ENCODE measurements around the gene WDR47.

Gene WDR47

GRCh38 chr1:109080441-109081082 is 38.7 kb upstream of the WDR47 start:
- Histone ChIP-seq H3K4me1 (peaks cover 11% of the 10 kb centered on the region), H3K9ac (no peak overlapping the region), H4K20me1 (no peaks in the 10 kb centered on the region), H3K27ac (no peak overlapping the region), H3K36me3 (no peaks in the 10 kb centered on the region), H3K27me3 (no peaks in the 10 kb centered on the region), H3K4me2 (no peak overlapping the region), H3K4me3 (no peak overlapping the region), H3K9me3 (no peaks in the 10 kb centered on the region)
- no peak for TF ChIP-seq Cebpa-rat (IDR thresholded peaks at IDR 0.05)

GRCh38 chr1:109079240-109079622 is 37.3 kb upstream of the WDR47 start:
- Histone ChIP-seq H3K4me3 (no peak overlapping the region), H3K9me3 (no peaks in the 10 kb centered on the region), H3K27ac (no peak overlapping the region), H3K27me3 (no peaks in the 10 kb centered on the region), H3K36me3 (no peaks in the 10 kb centered on the region), H3K4me2 (no peak overlapping the region), H3K4me1 (peaks cover 19% of the 10 kb centered on the region), H4K20me1 (no peaks in the 10 kb centered on the region), H3K9ac (no peak overlapping the region)
- TF ChIP-seq Cebpa-rat (IDR thresholded peaks at IDR 0.05) = no peak

- peaks cover 19% of the 10 kb centered on the region for H3K4me1 ChIP-seq
- no peaks in the 10 kb centered on the region for H3K27me3 ChIP-seq
- no peak overlapping the region for H3K4me3 ChIP-seq
- H3K27ac ChIP-seq = no peak overlapping the region
- peaks cover 5% of the 10 kb centered on the region for H3K9me3 ChIP-seq
- peaks cover 7% of the 10 kb centered on the region for H3K36me3 ChIP-seq
- H4K20me1 ChIP-seq = no peaks in the 10 kb centered on the region
- no peak overlapping the region for H3K9ac ChIP-seq
- no peak overlapping the region for H3K4me2 ChIP-seq
- no peak for TF ChIP-seq Cebpa-rat (IDR thresholded peaks at IDR 0.05)
Observed at GRCh38 chr1:109078317-109078716, 36.4 kb upstream of the WDR47 start.

- peak within 1 kb of the TSS; percentile 81 for H3K4me2 ChIP-seq
- H3K27me3 ChIP-seq = no peaks in the 10 kb centered on the region
- no peak for TF ChIP-seq Cebpa-rat (IDR thresholded peaks at IDR 0.05)
- peak within 1 kb of the TSS; percentile 72 for H3K4me3 ChIP-seq
- 0 out of 2 replicates have a peak, but pooled peaks cover 2% of the 10 kb centered on the region for H4K20me1 ChIP-seq
- peaks cover 5% of the 10 kb centered on the region for H3K9me3 ChIP-seq
- H3K27ac ChIP-seq = peak within 1 kb of the TSS; percentile 95
- peaks cover 19% of the 10 kb centered on the region for H3K4me1 ChIP-seq
- peaks cover 24% of the 10 kb centered on the region for H3K36me3 ChIP-seq
- peak within 1 kb of the TSS; percentile 86 for H3K9ac ChIP-seq
Observed at GRCh38 chr1:109075531-109076490, 33.9 kb upstream of the WDR47 start, which contains the start of gene TAF13. TAF13 (minus strand) TSS chr1:109076003; CDS start chr1:109075947, 56 bp downstream.

- Histone ChIP-seq H3K9me3 (peaks cover 5% of the 10 kb centered on the region), H3K27me3 (no peaks in the 10 kb centered on the region), H3K4me3 (no peak overlapping the region), H3K36me3 (peaks cover 77% of the 10 kb centered on the region), H3K4me1 (no peaks in the 10 kb centered on the region), H3K9ac (no peak overlapping the region), H4K20me1 (0 out of 2 replicates have a peak, but pooled peaks cover 10% of the 10 kb centered on the region), H3K27ac (no peak overlapping the region), H3K4me2 (no peak overlapping the region)
- TF ChIP-seq Cebpa-rat (IDR thresholded peaks at IDR 0.05) = no peak
Observed at GRCh38 chr1:109069294-109069693, 27.4 kb upstream of the WDR47 start.

GRCh38 chr1:109067883-109068282 is 26.0 kb upstream of the WDR47 start:
- H3K27ac ChIP-seq = no peak overlapping the region
- no peaks in the 10 kb centered on the region for H3K9me3 ChIP-seq
- H3K9ac ChIP-seq = no peak overlapping the region
- no peaks in the 10 kb centered on the region for H3K4me1 ChIP-seq
- H3K36me3 ChIP-seq = peaks cover 80% of the 10 kb centered on the region
- no peak overlapping the region for H3K4me3 ChIP-seq
- H4K20me1 ChIP-seq = 0 out of 2 replicates have a peak, but pooled peaks cover 10% of the 10 kb centered on the region
- no peak for TF ChIP-seq Cebpa-rat (IDR thresholded peaks at IDR 0.05)
- no peak overlapping the region for H3K4me2 ChIP-seq
- H3K27me3 ChIP-seq = no peaks in the 10 kb centered on the region

GRCh38 chr1:109065137-109065536 is 23.2 kb upstream of the WDR47 start:
- Histone ChIP-seq H3K4me2 (no peak overlapping the region), H3K4me3 (no peak overlapping the region), H3K27ac (no peak overlapping the region), H4K20me1 (0 out of 2 replicates have a peak, but pooled peaks cover 2% of the 10 kb centered on the region), H3K36me3 (peaks cover 65% of the 10 kb centered on the region), H3K9me3 (no peaks in the 10 kb centered on the region), H3K9ac (no peak overlapping the region), H3K4me1 (no peaks in the 10 kb centered on the region), H3K27me3 (no peaks in the 10 kb centered on the region)
- no peak for TF ChIP-seq Cebpa-rat (IDR thresholded peaks at IDR 0.05)

GRCh38 chr1:109061183-109061582 is 19.3 kb upstream of the WDR47 start:
- Histone ChIP-seq H3K27me3 (no peaks in the 10 kb centered on the region), H3K9me3 (no peaks in the 10 kb centered on the region), H3K4me3 (no peak overlapping the region), H3K27ac (no peak overlapping the region), H3K36me3 (peaks cover 34% of the 10 kb centered on the region), H3K4me1 (no peaks in the 10 kb centered on the region), H3K9ac (no peak overlapping the region), H4K20me1 (no peaks in the 10 kb centered on the region), H3K4me2 (no peak overlapping the region)
- no peak for TF ChIP-seq Cebpa-rat (IDR thresholded peaks at IDR 0.05)

GRCh38 chr1:109060707-109061106 is 18.8 kb upstream of the WDR47 start:
- TF ChIP-seq Cebpa-rat (IDR thresholded peaks at IDR 0.05) = no peak
- no peak overlapping the region for H3K4me3 ChIP-seq
- no peak overlapping the region for H3K27ac ChIP-seq
- H3K4me2 ChIP-seq = no peak overlapping the region
- no peaks in the 10 kb centered on the region for H3K9me3 ChIP-seq
- H3K9ac ChIP-seq = no peak overlapping the region
- no peaks in the 10 kb centered on the region for H3K4me1 ChIP-seq
- H3K36me3 ChIP-seq = peaks cover 29% of the 10 kb centered on the region
- no peaks in the 10 kb centered on the region for H3K27me3 ChIP-seq
- H4K20me1 ChIP-seq = no peaks in the 10 kb centered on the region

GRCh38 chr1:109059026-109059425 is 17.1 kb upstream of the WDR47 start:
- Histone ChIP-seq H3K4me1 (no peaks in the 10 kb centered on the region), H3K4me3 (no peak overlapping the region), H3K9me3 (no peaks in the 10 kb centered on the region), H3K36me3 (peaks cover 16% of the 10 kb centered on the region), H3K27ac (no peak overlapping the region), H4K20me1 (no peaks in the 10 kb centered on the region), H3K9ac (no peak overlapping the region), H3K4me2 (no peak overlapping the region), H3K27me3 (no peaks in the 10 kb centered on the region)
- no peak for TF ChIP-seq Cebpa-rat (IDR thresholded peaks at IDR 0.05)

All from BLaER1 (cell line).